ENCODE measurements around the gene RBM34.

Gene RBM34

GRCh38 chr1:235112297-235113182 lies 48.5 kb downstream of the RBM34 start:
- H3K27me3 Mint-ChIP-seq = no peaks in the 10 kb centered on the region
- ATAC-seq = no peak
- H3K27ac Mint-ChIP-seq = no peak overlapping the region
- DNase-seq = no peak
- peaks cover 71% of the 10 kb centered on the region for H3K36me3 Mint-ChIP-seq (ENCODE audit: low read depth)
- no peak overlapping the region for H3K4me3 Mint-ChIP-seq
- no peaks in the 10 kb centered on the region for H3K9me3 Mint-ChIP-seq
- H3K4me1 Mint-ChIP-seq = peaks cover 3% of the 10 kb centered on the region

GRCh38 chr1:235111107-235111506 lies 49.9 kb downstream of the RBM34 start:
- no peak for DNase-seq
- Mint-ChIP-seq H3K4me3 (no peak overlapping the region), H3K4me1 (peaks cover 16% of the 10 kb centered on the region), H3K36me3 (ENCODE audit: low read depth) (peaks cover 77% of the 10 kb centered on the region), H3K9me3 (no peaks in the 10 kb centered on the region), H3K27ac (peak overlapping the region; percentile 33), H3K27me3 (no peaks in the 10 kb centered on the region)
- no peak for ATAC-seq

GRCh38 chr1:235108876-235109275 lies 52.2 kb downstream of the RBM34 start:
- Mint-ChIP-seq H3K36me3 (ENCODE audit: low read depth) (peaks cover 70% of the 10 kb centered on the region), H3K9me3 (no peaks in the 10 kb centered on the region), H3K4me3 (no peak overlapping the region), H3K27me3 (no peaks in the 10 kb centered on the region), H3K4me1 (peaks cover 29% of the 10 kb centered on the region), H3K27ac (no peak overlapping the region)
- DNase-seq (peak; percentile 1), ATAC-seq (no peak)

DNA sequence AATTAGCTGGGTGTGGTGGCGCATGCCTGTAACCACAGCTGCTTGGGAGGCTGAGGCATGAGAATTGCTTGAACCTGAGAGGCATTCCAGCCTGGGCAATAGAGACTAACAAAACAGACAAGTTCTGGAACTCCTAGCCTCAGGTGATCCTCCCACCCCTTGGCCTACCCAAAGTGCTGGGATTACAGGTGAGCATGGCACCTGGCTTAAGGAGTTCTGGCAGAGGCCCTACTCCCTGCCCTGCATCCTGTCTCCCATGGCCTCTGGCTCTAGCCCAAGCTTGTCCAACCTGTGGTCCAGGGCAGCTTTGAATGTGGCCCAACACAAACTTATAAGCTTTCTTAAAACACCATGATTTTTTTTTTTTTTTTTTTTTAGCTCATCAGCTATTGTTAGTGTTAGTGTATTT lies 52.9 kb downstream of the RBM34 start:
- H3K9me3 Mint-ChIP-seq = no peaks in the 10 kb centered on the region
- H3K4me3 Mint-ChIP-seq = no peak overlapping the region
- ATAC-seq (no peak), DNase-seq (no peak)
- peaks cover 65% of the 10 kb centered on the region for H3K36me3 Mint-ChIP-seq (ENCODE audit: low read depth)
- H3K4me1 Mint-ChIP-seq = peaks cover 33% of the 10 kb centered on the region
- H3K27me3 Mint-ChIP-seq = no peaks in the 10 kb centered on the region
- H3K27ac Mint-ChIP-seq = no peak overlapping the region

- H3K9me3 Mint-ChIP-seq = no peaks in the 10 kb centered on the region
- ATAC-seq = no peak
- H3K27me3 Mint-ChIP-seq = no peaks in the 10 kb centered on the region
- peaks cover 59% of the 10 kb centered on the region for H3K36me3 Mint-ChIP-seq (ENCODE audit: low read depth)
- H3K27ac Mint-ChIP-seq = no peak overlapping the region
- peaks cover 39% of the 10 kb centered on the region for H3K4me1 Mint-ChIP-seq
- H3K4me3 Mint-ChIP-seq = no peak overlapping the region
- DNase-seq = peak; percentile 1
Measured at GRCh38 chr1:235107368-235108184, 53.5 kb downstream of the RBM34 start.

DNA sequence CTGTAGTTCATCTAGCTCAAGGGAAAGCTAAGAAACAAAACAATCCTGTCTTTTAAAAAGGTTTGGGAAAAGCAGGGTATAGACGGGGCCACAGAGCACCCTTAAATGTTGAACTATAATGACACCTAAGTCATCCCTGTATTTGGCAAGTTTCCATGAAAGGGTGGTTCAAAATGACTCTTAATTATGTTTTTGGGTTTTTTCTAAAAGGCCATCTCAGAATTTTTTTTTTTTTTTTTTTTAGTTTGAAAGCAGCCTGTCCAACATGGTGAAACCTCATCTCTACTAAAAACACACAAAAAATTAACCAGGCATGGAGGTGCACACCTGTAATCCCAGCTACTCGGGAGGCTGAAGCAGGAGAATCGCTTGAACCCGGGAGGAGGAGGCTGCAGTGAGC lies 54.6 kb downstream of the RBM34 start:
- peaks cover 53% of the 10 kb centered on the region for H3K36me3 Mint-ChIP-seq (ENCODE audit: low read depth)

GRCh38 chr1:235105051-235106043 lies 55.7 kb downstream of the RBM34 start:
- Mint-ChIP-seq H3K4me3 (no peak overlapping the region), H3K36me3 (ENCODE audit: low read depth) (peaks cover 42% of the 10 kb centered on the region), H3K27me3 (peaks cover 6% of the 10 kb centered on the region), H3K27ac (no peak overlapping the region), H3K9me3 (no peaks in the 10 kb centered on the region), H3K4me1 (peaks cover 50% of the 10 kb centered on the region)
- ATAC-seq = peak; percentile 47
- peak; percentile 1 for DNase-seq

More for the DNA sequence above, 54.6 kb downstream of the RBM34 start:
- Mint-ChIP-seq H3K4me3 (no peak overlapping the region), H3K4me1 (peaks cover 46% of the 10 kb centered on the region), H3K9me3 (no peaks in the 10 kb centered on the region), H3K27ac (no peak overlapping the region), H3K27me3 (peaks cover 4% of the 10 kb centered on the region)
- DNase-seq (peak; percentile 0), ATAC-seq (no peak)

DNA sequence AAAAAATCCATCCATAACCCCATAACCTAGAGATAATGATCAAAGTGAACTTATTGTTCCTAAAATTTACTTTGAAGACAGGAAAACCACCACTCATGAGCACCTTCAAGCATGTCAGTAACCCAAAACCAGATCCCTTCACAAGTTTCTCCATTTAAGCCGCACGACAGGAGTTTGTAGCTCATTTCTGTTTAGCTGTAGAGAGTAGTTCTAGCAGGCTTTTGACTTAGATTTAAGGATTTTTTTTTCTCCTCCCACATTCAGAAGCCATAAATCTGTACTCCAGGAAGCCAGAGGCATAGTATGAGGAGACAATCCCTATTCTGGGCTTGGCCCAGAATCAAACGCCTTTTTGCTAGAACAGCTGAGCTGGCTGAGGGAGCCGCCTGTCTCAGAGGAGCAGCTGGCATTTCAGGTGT lies 58.0 kb downstream of the RBM34 start:
- peaks cover 50% of the 10 kb centered on the region for H3K4me1 Mint-ChIP-seq
- peak; percentile 1 for DNase-seq
- H3K9me3 Mint-ChIP-seq = no peaks in the 10 kb centered on the region
- H3K4me3 Mint-ChIP-seq = no peak overlapping the region
- H3K27ac Mint-ChIP-seq = no peak overlapping the region
- H3K36me3 Mint-ChIP-seq (ENCODE audit: low read depth) = peaks cover 23% of the 10 kb centered on the region
- H3K27me3 Mint-ChIP-seq = peaks cover 8% of the 10 kb centered on the region
- ATAC-seq = no peak

DNA sequence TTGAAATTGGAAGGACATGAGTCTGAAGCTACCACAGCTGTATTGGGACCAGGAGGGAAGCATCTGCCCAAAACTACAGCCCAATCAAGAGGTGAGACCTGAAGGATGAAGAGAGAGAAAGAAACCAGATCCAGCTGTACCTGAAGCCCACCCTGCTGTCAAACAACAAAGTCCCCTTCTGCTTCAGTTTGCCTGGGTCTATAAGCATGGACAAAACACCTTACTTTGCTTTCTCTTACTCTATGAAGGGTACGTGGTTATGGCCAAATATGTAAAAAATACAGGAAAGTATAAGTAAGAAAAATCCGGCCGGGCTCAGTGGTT lies 58.8 kb downstream of the RBM34 start:
- no peak overlapping the region for H3K4me3 Mint-ChIP-seq

DNA sequence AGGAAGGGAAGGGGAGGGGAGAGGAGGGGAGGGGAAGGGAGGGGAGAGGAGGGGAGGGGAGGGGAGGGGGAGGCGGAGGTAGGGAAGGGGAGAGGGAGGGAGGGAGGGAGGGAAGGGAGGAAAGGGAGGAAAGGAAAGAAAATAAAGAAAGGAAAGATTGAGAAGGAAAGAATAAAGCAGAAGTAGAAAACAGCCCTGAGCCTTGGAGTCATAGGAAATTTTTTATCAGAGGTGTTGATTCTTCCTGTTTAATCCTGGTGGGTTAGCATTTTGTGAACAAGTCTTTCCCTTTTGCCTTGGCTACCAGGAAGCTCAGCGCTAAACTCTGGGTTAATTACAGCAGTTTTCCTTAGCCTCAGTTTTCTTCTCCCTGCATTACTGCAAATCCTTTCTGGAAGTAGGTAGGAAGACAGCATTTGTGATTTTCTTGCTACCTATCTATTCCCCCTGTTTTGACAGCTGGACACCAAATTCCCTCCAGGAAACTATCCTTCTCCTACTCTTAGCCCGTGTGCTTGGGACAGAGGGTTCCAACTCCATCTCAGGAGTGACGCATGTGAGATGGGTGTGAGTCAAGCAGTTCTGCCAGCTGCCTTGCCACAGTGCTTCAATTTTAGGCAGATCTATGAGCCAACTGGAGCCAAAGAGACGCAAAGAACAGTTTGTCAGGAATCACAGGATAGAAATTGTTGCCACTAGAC lies 59.3 kb downstream of the RBM34 start:
- H3K27me3 Mint-ChIP-seq = peaks cover 8% of the 10 kb centered on the region
- peaks cover 12% of the 10 kb centered on the region for H3K36me3 Mint-ChIP-seq (ENCODE audit: low read depth)
- H3K9me3 Mint-ChIP-seq = no peaks in the 10 kb centered on the region
- peaks cover 42% of the 10 kb centered on the region for H3K4me1 Mint-ChIP-seq
- H3K4me3 Mint-ChIP-seq = no peak overlapping the region
- H3K27ac Mint-ChIP-seq = no peak overlapping the region
- DNase-seq = peak; percentile 0
- no peak for ATAC-seq

More for the DNA sequence above, 58.8 kb downstream of the RBM34 start:
- DNase-seq = no peak
- no peak overlapping the region for H3K27ac Mint-ChIP-seq
- ATAC-seq = no peak
- H3K36me3 Mint-ChIP-seq (ENCODE audit: low read depth) = peaks cover 16% of the 10 kb centered on the region
- H3K9me3 Mint-ChIP-seq = no peaks in the 10 kb centered on the region
- H3K4me1 Mint-ChIP-seq = peaks cover 47% of the 10 kb centered on the region
- H3K27me3 Mint-ChIP-seq = peaks cover 8% of the 10 kb centered on the region

DNA sequence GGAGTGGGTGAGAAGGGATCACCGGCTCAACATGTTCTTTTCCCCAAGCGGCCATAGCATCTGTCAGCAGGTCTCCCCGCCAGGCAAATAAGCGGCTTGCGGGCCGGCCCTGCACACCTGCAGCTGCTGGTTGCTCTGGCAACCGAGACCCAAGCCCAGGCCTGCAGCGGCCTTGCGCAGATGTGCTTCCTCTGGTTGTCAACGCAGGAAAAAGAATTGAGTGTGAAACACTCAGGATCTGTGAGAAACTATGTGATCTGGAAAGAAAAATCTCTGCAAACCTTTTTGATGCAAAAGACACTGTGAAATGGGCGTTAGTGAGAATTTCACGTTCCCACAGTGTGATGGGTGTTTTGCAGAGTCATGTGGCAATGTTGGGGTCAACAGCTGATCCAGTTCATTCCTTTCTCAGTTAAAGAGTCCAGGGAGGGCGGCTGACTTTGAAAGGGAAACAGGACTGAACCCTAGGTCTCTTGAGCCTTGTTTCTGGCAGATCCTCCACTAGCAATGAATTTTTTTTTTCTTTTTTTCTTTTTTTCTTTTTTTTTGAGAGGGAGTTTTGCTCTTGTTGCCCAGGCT lies 60.8 kb downstream of the RBM34 start:
- ATAC-seq (no peak), DNase-seq (peak; percentile 0)
- H3K4me3 Mint-ChIP-seq = no peak overlapping the region
- peaks cover 8% of the 10 kb centered on the region for H3K27me3 Mint-ChIP-seq
- peaks cover 34% of the 10 kb centered on the region for H3K4me1 Mint-ChIP-seq
- H3K27ac Mint-ChIP-seq = no peak overlapping the region
- H3K9me3 Mint-ChIP-seq = no peaks in the 10 kb centered on the region
- H3K36me3 Mint-ChIP-seq (ENCODE audit: low read depth) = peaks cover 8% of the 10 kb centered on the region

- ATAC-seq = no peak
- H3K4me3 Mint-ChIP-seq = no peak overlapping the region
- peaks cover 4% of the 10 kb centered on the region for H3K36me3 Mint-ChIP-seq (ENCODE audit: low read depth)
- no peaks in the 10 kb centered on the region for H3K9me3 Mint-ChIP-seq
- H3K4me1 Mint-ChIP-seq = peaks cover 24% of the 10 kb centered on the region
- H3K27me3 Mint-ChIP-seq = peaks cover 9% of the 10 kb centered on the region
- peak; percentile 0 for DNase-seq
- H3K27ac Mint-ChIP-seq = no peak overlapping the region
Measured at GRCh38 chr1:235098991-235099390, 62.1 kb downstream of the RBM34 start.

DNA sequence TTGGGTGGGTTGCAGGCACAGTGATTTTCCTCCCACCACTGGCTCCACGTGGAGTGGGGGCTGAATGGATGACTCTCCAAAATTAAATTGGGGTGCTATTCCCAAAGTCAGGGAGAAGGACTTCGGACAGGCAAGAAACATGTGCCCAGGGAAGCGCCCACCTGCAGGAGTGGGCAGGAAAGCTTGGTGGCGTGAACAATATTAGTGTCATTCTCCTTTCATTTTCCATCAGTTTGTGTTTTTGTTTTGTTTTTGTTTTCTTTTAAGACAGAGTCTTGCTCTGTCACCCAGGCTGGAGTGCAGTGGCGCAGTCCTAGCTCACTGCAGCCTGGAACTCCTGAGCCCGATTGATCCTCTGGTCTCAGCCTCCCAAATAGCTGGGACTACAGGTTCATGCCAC lies 62.5 kb downstream of the RBM34 start:
- no peak for ATAC-seq
- peak; percentile 0 for DNase-seq
- no peak overlapping the region for H3K4me3 Mint-ChIP-seq
- H3K36me3 Mint-ChIP-seq (ENCODE audit: low read depth) = no peaks in the 10 kb centered on the region
- H3K4me1 Mint-ChIP-seq = peaks cover 24% of the 10 kb centered on the region
- H3K27ac Mint-ChIP-seq = no peak overlapping the region
- H3K27me3 Mint-ChIP-seq = peaks cover 13% of the 10 kb centered on the region
- H3K9me3 Mint-ChIP-seq = no peaks in the 10 kb centered on the region

All from activated naive CD8-positive, alpha-beta T cell treated with anti-CD3 and anti-CD28 coated beads, Interleukin-2, amount 50 U/mL, for 24 hours (primary cell).